Epidermal melanocyte (primary cell): ENCODE measurements around the gene LARP1.
"Not testable (repeated sequence)": the region's sequence is repeated elsewhere in the genome, so short reads cannot be mapped to it uniquely, and the experiment has no call there.

ENCODE experiments used
- DNase-seq: peaks from one replicate; pipeline ENCODE4 v3.0.0; 2011; ENCODE audit warnings: low spot score; ENCODE audit not compliant: insufficient read length

LARP1 gene

DNA sequence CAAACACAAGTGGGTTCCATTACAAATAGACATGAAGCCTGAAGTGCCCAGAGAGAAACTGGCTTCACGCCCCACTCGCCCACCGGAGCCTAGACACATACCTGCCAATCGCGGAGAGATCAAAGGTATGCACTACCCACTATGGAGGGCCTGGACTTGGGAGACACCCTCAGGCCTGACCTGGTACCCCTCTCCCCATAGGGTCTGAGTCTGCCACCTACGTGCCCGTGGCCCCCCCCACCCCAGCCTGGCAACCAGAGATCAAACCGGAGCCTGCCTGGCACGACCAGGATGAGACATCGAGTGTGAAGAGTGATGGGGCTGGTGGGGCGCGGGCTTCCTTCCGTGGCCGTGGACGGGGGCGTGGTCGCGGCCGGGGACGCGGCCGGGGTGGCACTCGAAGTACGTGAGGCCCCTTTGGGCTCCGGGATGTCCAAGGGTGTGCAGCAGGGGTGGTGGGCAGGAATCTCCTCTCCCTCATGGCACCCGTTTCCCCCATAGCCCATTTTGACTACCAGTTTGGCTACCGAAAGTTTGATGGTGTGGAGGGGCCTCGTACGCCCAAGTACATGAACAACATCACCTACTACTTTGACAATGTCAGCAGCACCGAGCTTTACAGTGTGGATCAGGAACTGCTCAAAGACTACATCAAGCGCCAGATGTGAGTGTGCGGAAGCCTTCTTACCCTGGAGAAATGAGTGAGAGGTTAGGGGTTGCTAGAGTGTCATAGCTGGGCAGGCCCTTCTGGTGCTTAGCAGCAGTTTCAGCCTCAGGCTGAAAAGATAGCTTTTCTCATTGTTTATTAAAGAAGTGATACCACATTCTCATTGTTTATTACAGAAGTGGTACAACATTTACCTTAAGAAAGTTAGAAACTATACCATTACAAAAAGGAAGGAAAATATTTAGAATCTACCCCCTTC is 38.7 kb downstream of the LARP1 start:
- DNase-seq, result no peak

DNA sequence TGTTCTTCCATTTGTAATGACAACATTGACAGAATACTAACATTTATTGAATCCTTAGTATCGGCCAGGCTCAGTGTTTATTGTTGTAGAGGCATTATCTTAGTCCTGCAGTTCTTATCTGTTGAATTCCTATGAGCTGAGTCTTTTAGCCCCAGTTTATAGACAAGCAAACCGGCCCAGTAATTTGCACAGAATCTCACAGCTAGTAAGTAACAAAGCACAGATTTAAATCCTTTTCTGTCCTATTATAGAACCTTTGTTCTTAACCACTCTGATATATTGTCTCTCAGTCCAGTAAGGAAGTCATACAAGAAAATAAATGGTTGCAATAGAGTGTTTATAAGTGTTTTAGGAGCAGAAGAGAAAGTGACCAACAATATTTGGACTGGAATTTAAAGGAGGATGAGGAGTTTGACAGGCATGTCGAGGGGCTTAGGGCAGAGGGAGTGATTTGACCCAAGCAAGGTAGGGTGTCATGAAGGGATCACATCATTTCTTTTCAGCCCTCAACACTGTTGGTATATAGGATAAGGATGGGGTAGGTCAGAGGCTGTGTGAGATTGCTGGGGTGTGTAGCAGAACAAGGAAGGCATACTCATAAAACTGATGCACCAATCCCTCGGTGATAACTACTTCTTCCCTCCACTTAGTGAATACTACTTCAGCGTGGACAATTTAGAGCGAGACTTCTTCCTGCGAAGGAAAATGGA is 39.5 kb downstream of the LARP1 start:
- no peak for DNase-seq

- DNase-seq, result no peak
Measured at GRCh38 chr5:154795235-154795596, 40.0 kb downstream of the LARP1 start.

DNA sequence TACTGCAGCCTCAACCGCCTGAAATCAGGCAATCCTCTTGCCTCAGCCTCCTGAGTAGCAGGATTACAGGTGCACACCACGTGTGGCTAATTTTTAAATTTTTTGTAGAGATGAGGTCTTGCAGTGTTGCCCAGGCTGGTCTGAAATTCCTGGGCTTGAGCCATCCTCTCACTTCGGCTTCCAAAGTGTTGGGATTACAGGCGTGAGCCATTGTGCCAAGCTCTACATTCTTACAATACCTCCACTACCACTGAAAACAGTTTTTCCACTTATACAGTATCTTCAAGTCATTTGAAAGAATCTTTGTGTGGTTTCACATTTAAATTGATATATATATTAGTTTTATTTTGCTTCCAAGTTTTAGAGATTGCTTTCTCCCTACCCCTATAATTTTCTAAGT is 42.6 kb downstream of the LARP1 start:
- DNase-seq, result no peak

- no peak for DNase-seq
Measured at GRCh38 chr5:154800582-154800981, 45.4 kb downstream of the LARP1 start.

DNA sequence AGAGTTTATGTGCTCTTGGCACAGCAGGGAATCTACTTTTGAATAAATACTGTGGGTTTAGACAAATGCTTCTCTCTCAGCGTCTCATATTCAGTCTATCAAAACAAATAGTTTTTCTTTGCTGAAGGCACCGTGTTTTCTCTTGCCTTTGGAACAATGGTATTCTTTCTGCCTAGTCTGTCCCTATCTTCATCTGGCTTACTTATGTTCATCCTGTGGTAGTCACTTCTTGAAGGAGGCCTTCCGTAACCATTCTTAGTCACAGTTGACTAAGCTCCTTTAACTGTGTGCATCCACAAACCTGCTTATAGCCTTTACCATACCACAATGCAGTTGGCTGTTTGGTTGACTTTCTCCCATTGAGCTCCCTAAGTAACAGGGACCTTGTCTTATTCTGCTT is 45.9 kb downstream of the LARP1 start:
- DNase-seq, result no peak

GRCh38 chr5:154802050-154802449 is 46.9 kb downstream of the LARP1 start:
- no peak for DNase-seq

GRCh38 chr5:154806176-154806575 is 51.0 kb downstream of the LARP1 start:
- no peak for DNase-seq

DNA sequence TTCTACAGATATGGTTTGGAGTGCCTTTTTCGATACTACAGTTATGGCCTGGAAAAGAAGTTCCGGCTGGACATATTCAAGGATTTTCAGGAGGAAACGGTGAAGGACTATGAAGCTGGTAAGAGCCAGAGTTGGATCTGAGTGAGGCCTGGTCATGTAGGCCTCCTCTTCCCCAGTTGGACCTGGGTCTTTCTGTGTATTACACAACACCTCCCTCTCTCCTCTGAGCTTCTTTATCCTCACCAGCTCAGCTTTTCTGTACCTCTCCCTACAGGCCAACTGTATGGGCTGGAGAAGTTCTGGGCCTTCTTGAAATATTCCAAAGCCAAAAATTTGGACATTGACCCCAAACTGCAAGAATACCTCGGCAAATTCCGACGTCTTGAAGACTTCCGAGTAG is 56.1 kb downstream of the LARP1 start:
- DNase-seq, result no peak

GRCh38 chr5:154811653-154812465 is 56.7 kb downstream of the LARP1 start:
- peak; percentile 63 for DNase-seq

DNA sequence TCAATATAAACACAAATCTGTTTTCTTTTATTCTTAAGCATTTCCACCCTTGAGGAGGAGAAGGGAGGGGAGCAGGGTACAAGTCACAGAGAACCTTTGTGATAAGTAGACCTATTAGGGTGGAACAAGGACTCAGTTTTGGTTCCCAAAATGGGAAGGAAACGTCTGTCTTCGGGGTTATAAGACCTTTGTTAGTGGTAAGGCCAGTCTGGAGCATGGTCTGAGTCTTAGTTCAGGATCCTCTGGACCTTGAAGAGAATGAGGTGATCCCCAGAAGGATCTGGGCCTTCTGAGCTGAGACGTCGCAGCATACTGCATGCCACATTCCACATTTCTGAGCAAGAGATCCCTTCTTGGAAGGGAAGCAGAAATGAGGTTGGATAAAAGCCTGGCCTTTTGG is 58.0 kb downstream of the LARP1 start:
- DNase-seq, result no peak

GRCh38 chr5:154813736-154814135 is 58.6 kb downstream of the LARP1 start:
- DNase-seq, result no peak

DNA sequence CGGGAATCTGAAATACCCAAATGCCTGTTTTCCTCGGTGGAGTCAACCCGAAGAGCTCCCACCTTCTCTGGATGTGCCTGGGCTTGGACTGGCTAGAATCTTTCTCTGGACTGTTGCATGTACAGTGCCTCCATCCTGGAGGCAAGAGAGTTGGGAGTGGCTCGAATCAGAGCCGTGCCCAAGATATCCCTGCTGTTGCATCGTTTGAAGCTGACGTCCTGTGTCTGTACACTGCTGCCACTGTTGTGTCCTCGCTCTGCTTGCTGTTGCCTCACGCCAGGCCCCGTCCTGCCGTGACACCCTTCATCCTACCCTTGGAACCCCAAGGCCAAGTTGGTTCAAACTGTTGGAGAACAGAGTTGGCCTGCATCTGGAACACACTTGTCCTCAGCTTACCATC is 59.8 kb downstream of the LARP1 start:
- no peak for DNase-seq

GRCh38 chr5:154815684-154816247 is 60.6 kb downstream of the LARP1 start:
- DNase-seq, result no peak

DNA sequence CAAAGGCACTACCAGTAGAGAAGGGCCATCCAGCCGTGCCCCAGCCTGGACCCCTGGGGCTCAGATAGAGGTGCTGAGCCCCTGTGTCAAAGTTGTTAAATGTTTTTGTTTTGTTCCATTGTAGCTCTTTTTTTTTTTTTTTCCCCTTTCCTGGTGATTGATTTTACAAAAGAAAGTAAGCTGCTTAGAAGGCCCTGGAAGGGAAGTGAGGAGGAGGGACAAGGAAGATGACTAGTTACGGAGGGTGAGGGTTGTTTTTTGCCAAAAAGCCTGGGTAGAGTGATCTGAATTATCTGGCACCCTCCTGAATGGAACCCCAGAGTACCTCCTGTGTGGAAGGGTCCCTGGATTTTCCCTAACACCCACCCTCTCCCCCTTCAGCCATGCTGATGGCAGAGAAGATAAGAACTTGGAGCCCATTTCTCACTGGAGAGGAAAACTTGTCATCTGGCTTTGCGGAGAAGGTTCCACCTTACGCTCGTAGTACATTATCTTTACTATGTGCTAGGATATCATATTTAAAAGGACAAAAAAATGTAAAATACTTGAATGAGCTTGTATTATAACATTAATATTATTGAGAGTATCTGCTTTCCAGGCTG is 61.8 kb downstream of the LARP1 start:
- no peak for DNase-seq

- DNase-seq, result no peak
Measured at GRCh38 chr5:154817815-154818214, 62.6 kb downstream of the LARP1 start.

DNA sequence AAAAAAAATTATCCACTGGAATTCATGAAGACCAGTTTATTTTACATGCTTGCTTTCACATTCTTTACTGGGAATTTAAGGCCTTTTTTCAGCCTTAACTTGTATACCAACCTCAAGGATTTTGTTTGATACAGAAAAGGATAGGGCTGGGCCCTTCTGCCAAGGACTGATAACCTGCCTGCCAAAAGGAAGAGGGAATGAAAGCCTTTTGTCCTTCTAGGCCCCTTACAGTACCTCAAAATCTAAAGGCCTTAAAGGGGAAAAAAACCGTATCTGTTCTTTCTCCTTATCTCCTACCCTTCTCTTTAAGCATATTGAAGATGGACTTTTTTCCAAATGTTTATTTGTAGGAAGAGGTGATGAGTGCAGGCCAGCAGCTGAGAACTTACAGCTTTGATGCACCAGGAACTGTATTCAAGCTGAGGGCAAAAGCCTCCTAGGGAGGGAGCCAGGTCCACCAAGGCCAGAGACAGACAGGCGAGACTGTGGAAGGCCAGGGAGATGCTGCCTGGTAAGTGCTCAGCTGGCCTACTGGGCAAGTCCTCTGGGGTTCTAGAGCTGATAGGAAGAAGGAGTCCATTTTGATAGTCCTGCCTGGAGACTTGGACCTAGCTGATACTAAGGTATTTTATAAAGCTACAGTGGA is 63.4 kb downstream of the LARP1 start:
- no peak for DNase-seq

DNA sequence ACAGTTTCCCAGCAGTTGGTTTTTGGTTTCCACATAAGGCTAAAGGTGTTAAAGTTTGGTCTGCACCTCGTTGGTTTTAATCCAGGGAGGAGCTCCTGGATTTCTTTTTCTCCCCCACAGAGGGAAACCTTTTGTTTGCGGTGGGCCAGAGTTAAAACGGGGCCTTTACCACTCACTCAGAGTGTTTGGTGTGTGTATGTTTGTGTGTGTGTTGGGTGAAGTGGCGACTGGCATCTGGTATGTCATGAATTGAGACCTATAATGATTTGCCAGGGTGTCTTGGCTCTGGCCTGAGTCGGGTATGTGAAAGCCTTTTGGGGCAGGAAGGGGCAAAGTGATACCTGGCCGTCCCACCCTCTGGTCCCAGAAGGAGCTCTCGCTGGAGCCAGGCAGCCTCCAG is 64.4 kb downstream of the LARP1 start:
- no peak for DNase-seq

GRCh38 chr5:154820383-154820782 is 65.2 kb downstream of the LARP1 start:
- DNase-seq, result no peak

DNA sequence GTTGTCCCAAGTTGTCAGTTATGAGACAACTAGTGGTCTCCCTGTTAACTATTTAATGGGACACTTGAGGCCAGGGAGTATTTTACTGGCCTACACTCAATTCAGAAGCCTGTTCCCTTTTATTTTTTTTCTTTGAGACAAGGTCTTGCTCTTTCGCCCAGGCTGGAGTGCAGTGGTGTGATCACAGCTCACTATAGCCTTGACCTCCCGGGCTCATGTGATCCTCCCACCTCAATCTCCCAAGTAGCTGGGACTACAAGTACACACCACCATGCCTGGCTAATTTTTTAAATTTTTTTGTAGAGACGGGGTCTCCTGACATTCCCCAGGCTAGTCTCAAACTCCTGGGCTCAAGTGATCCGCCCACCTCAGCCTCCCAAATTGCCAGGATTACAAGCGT is 67.7 kb downstream of the LARP1 start:
- not testable (repeated sequence) for DNase-seq

DNA sequence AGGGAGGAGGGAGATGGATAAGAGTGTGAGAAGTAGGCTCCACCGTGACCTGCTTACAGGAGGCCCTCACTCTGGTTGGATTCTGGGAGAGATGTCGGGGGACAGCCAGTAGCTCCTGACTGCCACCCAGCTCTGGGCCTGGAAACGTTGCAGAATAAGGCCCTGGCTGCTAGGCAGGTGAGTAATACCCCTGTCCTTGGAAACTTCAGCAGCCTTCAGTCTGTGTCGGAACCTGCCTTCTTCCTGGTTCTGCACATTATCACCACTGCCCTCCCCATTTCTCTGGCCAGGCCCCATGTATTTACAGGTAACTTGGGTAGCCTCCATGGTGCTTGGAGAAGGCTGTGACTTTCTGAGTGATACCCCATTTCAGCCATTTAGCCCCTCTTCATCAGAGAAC is 68.4 kb downstream of the LARP1 start:
- no peak for DNase-seq
